SK-MEL-5 (cell line): Measurements from ENCODE around the gene OR1L1. TPM values are rescaled to one million over a fixed set of nuclear protein-coding genes. Genes with fewer than 3 reads are reported as not detected.

Source experiments
- DNase-seq: peaks from one replicate; pipeline ENCODE4 v3.0.0-alpha.2; 2016; ENCODE audit warnings: low read depth, low spot score
- in situ Hi-C: cut with HindIII; loops from 2 replicates; pipeline ENCODE4 v1.10.0; 2016; ENCODE audit warnings: low sequenced_read_pairs, high pct_unique_total_duplicates, low pct_unique_long_range_greater_than_20kb
- polyA plus RNA-seq, 2 experiments: library from polyadenylated mRNA; depleted of rRNA; stranded (reverse); fragments of >200 nt; gene quantifications; 2 replicates each; pipeline ENCODE4 v1.2.3, GENCODE V29; 2015
- total RNA-seq: library from RNA; depleted of rRNA; stranded (reverse); fragments of >200 nt; shearing (Covaris generic); gene quantifications from 2 replicates; pipeline ENCODE4 v1.2.3, GENCODE V29; 2014; rRNA removed

Gene OR1L1
- not detected in 2 replicates for total RNA-seq
- polyA plus RNA-seq (2015; cell fraction: cytosol; rRNA removed): not detected in 2 replicates
- polyA plus RNA-seq (2015; cell fraction: nucleus; rRNA removed): not detected in 2 replicates

- in situ Hi-C loops: no loop called here
Observed at GRCh38 chr9:122661416-122661815, at the start of gene OR1L1. Gene OR1L1 (plus strand): TSS chr9:122661716. CDS start chr9:122661716, 0 bp downstream.

GRCh38 chr9:122614362-122614761 lies 47.2 kb upstream of the OR1L1 start, which contains the start of gene OR1Q1:
Gene OR1Q1 (plus strand): TSS chr9:122614738. CDS start chr9:122614738, 0 bp downstream.
- DNase-seq: no peak
- in situ Hi-C loops: no loop called here

More at GRCh38 chr9:122661416-122661815, at the start of gene OR1L1:
- no peak for DNase-seq

- no peak for DNase-seq
Observed at GRCh38 chr9:122619996-122620395, 41.5 kb upstream of the OR1L1 start.

GRCh38 chr9:122642226-122642625 lies 19.3 kb upstream of the OR1L1 start:
- no peak for DNase-seq
- in situ Hi-C loops: no loop called here

More at GRCh38 chr9:122619996-122620395, 41.5 kb upstream of the OR1L1 start:
- in situ Hi-C loops: no loop called here

- DNase-seq: peak; percentile 10
- in situ Hi-C loops: no loop called here
Observed at GRCh38 chr9:122656378-122656777, 5.1 kb upstream of the OR1L1 start.

- in situ Hi-C loops: no loop called here
- no peak for DNase-seq
Observed at GRCh38 chr9:122657527-122657926, 4.0 kb upstream of the OR1L1 start, which contains the start of gene OR1B1. Gene OR1B1 (minus strand): TSS chr9:122657627.

GRCh38 chr9:122672481-122672880 lies 11.0 kb downstream of the OR1L1 start:
- DNase-seq: no peak
- in situ Hi-C loops: no loop called here

- in situ Hi-C loops: no loop called here
- no peak for DNase-seq
Observed at GRCh38 chr9:122684851-122685250, 23.3 kb downstream of the OR1L1 start.

GRCh38 chr9:122695696-122696095 lies 34.2 kb downstream of the OR1L1 start:
- DNase-seq: no peak
- in situ Hi-C loops: no loop called here

Other genes starting within 250 kb of the OR1L1 start
- gene OR1J1, start 183.8 kb upstream of the OR1L1 start, total RNA-seq: not detected in 2 replicates
- gene OR1J2, start 150.9 kb upstream of the OR1L1 start, total RNA-seq: not detected in 2 replicates
- not detected in 2 replicates for gene OR1J4, start 142.6 kb upstream of the OR1L1 start, total RNA-seq
- gene OR1N1, start 134.4 kb upstream of the OR1L1 start, total RNA-seq: not detected in 2 replicates
- not detected in 2 replicates for gene OR1N2, start 108.6 kb upstream of the OR1L1 start, total RNA-seq
- not detected in 2 replicates for gene OR1L8, start 78.3 kb upstream of the OR1L1 start, total RNA-seq
- not detected in 2 replicates for gene OR1Q1, start 47.0 kb upstream of the OR1L1 start, total RNA-seq
- not detected in 2 replicates for gene OR1B1, start 4.1 kb upstream of the OR1L1 start, total RNA-seq
- not detected in 2 replicates for gene OR1L3, start 13.4 kb downstream of the OR1L1 start, total RNA-seq
- not detected in 2 replicates for gene OR1L4, start 62.3 kb downstream of the OR1L1 start, total RNA-seq
- gene OR1L6, start 80.6 kb downstream of the OR1L1 start, total RNA-seq: not detected in 2 replicates
- not detected in 2 replicates for gene OR5C1, start 127.2 kb downstream of the OR1L1 start, total RNA-seq
- not detected in 2 replicates for gene OR1K1, start 138.4 kb downstream of the OR1L1 start, total RNA-seq
- gene PDCL, start 166.9 kb downstream of the OR1L1 start, total RNA-seq: 20.0 and 23.3 TPM in 2 replicates
- gene RC3H2, start 243.6 kb downstream of the OR1L1 start, total RNA-seq: 42.9 and 44.7 TPM in 2 replicates